Kidney tubule cell (primary cell): ENCODE measurements around the gene RBM27.
A peak's percentile ranks its signal among the peaks of the same experiment; 100 is the strongest.
"Not testable (repeated sequence)": the region's sequence is repeated elsewhere in the genome, so short reads cannot be mapped to it uniquely, and the experiment has no call there.

Experiments
- DNase-seq: peaks from one replicate; pipeline ENCODE4 v3.0.0-alpha.2; 2018; ENCODE audit warnings: low spot score

RBM27 gene

DNA sequence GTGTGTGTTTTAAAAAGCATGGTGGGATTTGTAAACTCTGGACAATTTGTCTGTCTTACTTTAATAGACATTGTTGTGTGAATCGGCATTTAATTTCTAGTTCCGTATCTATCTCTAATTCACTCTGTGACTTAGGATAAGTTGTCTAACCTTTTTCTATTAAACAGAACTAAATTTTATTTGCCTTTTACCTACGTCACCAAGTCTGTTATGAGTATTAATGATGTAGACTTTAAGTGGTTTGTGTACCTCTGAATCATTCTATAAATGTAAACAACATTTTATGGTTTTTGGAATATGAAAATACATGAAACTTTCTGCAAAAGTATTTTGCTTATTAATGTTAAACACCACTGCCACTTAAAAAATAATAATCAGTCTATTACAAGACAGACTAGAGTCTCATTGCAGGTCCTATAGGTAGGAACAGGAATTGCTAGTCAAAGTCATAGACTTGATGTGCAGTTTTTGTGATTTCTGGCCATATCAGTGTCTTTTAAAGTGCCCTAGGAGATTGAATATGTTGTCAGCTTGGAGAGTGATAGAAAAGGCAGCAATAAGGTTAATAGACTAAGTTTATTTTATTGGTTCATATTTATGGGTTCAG is 5.6 kb downstream of the RBM27 start:
- DNase-seq, result no peak

DNA sequence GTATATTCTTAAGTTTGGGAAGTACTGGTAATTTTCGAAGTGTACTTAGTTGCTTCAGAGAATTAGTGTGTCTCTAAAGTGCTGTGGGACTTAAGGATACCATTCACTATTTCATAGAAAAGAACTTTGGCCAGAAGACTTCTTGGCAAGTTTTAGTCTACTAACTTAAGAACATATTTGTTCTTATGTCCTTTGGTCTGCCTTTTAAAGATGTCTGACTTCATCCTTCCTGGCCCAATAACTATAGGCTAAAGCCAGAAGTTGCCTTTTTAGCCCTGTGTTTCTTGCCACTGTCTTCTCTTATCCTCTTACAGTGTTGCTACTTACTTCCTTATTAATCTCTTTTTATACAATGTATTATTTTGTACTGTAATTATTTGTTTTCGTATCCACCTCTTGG is 6.3 kb downstream of the RBM27 start:
- DNase-seq, result no peak

DNA sequence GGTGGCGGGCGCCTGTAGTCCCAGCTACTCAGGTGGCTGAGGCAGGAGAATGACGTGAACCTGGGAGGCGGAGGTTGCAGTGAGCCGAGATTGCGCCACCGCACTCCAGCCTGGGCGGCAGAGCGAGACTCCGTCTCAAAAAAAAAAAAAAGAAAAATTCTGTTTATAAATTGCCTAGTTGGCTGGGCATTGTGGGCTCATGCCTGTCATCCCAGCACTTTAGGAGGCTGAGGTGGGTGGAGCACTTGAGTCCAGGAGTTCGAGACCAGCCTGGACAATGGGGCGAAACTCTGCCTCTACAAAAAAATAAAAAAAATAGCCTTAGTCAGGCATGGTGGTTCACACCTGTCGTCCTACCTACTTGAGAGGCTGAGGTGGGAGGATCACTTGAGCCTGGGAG is 7.4 kb downstream of the RBM27 start:
- not testable (repeated sequence) for DNase-seq

DNA sequence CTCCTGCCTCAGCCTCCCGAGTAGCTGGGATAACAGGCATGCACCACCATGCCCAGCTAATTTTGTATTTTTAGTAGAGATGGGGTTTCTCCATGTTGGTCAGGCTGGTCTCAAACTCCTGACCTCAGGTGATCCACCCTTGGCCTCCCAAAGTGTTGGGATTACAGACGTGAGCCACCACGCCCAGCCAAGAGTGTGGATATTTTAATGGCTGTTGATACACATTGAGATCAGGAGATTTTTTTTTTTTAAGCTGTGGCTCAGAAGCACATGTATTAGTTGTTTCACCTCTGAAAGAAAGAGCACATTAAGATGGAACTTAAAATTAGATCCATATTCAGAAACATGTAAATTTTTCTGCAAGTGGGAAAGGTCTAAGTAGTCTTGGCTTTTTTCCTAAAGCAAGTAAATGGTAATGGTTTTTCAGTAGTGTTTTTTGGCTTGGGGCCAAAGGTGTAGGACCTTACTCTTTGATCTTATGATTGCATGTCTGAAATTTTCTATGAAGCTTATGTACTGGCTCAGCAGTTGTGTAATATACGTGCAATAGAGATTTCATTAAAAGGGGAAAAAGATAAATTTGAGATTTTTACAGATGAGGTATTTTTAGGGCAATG is 9.9 kb downstream of the RBM27 start:
- DNase-seq, result peak; percentile 23

DNA sequence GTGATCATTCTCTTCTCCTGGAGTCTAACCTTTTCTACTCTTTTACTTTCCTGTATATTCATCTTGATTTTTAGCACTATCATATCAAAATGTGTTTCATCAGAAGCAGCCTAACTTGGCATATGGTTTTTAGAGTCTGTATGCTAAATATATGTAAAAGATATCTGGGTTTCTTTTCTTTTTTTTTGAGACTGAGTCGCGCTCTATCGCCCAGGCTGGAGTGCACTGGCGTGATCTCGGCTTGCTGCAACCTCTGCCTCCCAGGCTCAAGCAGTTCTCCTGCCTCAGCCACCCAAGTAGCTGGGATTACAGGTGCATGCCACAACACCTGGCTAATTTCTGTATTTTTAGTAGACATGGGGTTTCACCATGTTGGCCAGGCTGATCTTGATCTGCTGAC is 11.5 kb downstream of the RBM27 start:
- peak; percentile 5 for DNase-seq

DNA sequence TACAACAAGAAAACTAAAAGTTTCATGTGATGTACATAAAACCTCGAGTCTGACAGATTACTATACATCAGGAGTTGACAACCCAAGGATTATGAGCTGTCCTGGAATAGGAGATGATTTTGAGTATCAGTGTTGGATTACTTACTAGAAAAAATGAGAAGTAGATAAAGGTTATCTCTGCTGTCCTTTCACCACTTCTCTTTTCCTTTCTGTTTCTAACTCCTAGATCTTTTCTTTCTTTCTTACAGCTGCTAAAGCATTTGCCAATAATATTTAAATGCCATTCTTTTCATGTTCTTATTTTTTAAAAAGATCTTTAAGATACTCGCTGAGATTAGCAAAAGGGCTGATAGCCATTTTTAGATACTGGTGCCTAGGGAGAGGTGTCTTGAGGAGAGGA is 14.8 kb downstream of the RBM27 start:
- no peak for DNase-seq

DNA sequence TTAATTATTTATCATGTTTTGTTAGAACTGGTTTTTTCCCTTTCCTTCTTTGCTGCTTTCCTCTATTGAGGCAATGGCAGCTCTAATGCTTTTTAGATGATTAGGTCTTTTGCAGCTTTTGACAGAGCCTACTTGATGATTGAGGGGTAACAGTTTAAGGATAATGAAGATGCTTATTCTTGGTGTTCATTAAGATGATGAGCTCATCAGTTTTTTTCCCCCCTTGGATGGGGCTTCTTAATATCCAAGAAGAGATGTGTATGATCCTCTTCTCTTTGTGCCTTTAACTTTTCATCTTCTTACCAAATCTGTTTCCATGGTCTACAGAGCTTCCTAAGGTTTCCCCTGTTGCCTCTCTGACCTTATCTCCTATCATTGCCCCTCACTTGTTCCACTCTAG is 15.8 kb downstream of the RBM27 start:
- no peak for DNase-seq

DNA sequence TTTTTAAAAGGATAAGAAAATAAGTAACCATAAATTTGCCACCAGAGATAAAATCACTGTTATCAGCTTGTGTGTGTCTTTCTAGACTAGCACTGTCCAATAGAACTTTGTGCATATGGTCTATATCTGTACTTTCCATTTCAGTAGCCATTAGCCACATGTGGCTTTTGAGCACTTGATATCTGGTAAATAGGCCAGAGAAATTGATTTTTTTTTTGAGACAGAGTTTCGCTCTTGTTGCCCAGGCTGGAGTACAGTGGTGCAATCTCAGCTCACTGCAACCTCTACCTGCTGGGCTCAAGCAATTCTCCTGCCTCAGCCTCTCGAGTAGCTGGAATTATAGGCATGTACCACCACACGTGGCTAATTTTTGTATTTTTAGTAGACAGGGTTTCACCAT is 17.8 kb downstream of the RBM27 start:
- DNase-seq, result no peak

DNA sequence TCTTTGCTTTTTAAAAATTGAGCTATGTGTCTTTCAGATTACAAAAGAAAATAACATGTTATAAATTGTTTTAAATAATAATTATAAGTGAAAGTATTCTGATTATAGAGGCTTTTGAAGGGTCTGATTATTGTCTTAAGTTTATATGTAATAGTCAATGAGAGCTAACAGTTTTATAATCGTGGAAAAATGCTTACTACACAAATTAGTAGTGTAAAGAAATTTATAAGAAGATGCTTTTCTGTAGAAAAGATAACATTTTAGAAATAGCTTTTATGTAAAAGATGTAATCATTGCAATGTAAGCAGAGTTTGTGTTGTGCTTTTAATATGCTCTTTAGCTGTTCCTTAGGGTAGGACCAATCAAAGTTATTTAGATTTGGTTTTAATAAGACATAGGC is 18.6 kb downstream of the RBM27 start:
- DNase-seq, result no peak

DNA sequence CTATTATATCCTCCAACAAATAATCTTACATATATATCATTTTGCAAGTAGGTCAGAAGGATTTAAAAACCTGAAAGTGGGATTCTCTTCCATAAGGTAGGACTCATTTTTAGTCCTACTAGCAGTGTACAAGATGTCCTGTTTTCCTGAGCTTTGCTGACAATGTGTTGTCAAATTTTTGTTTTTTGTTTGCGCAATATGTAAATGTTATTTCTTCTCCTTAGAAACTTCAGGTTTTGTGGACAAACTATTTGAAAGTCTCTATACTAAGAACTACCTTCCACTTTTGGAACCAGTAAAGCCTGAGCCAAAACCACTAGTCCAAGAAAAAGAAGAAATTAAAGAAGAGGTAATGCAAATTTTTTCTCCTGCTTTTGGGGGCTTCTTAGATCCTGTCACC is 19.8 kb downstream of the RBM27 start:
- no peak for DNase-seq

DNA sequence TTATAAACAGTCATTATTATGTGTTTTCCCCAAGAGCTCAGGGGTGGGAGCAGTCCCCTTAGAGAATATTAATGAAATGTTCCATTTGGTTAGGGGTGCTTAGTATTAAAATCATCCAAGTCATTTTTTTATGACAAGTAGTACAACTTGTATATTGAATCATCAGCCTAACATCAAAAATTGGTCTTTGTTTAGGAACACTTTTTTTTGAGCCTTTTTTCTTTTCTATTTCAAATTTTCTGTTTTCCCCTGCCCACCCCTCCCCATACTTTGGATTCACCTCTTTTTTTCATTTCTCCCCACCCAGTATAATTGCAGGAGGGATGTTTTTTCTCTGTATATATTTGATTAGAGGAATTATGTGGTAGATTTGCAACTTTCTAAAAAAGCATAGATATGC is 25.8 kb downstream of the RBM27 start:
- DNase-seq, result no peak

DNA sequence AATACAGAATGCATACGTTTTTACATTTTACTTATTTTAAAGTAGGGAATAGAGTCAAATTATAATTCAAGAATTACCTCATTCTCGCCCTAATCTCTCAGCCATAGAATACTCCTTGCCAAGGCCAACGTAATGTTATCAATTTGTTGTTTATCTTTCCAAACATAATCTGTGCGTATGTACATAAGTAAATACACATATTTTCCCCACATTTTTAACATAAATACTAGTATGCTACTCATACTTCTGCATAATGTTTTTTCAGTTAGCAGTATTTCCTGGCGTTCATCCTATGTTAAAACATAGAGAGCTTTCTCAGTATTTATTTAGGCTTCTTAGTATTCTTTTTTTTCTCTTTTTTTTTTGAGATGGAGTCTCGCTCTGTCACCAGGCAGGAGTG is 28.8 kb downstream of the RBM27 start:
- DNase-seq, result no peak

DNA sequence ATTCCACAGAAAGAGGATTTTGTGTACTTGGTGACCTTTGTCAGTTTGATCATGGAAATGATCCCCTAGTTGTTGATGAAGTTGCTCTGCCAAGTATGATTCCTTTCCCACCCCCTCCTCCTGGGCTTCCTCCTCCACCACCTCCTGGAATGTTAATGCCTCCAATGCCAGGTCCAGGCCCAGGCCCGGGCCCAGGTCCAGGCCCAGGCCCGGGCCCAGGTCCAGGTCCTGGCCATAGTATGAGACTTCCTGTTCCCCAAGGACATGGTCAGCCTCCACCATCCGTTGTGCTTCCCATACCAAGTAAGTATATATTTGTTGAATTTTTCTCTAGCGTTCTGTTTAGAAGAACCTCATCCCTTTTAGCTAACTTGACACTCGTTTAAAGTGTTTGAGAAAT is 30.0 kb downstream of the RBM27 start:
- DNase-seq, result no peak

DNA sequence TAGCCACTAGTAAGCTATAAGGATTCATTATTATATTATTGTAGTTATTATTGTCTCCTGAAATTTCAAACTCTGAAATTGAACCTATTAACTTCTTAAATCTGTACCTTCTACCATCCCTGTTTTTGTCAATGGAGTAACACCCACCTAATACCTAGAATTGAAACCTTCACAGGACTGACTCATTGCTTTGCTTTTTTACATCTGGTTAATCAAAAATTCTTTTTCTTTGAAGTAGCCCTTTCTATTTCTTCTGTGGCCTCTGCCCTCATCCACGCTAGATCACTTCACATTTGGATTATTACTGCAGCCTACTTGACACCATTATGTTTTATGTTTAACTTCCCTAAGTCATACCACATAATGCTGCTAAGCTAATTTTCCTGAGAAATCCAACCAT is 35.6 kb downstream of the RBM27 start:
- peak; percentile 9 for DNase-seq

DNA sequence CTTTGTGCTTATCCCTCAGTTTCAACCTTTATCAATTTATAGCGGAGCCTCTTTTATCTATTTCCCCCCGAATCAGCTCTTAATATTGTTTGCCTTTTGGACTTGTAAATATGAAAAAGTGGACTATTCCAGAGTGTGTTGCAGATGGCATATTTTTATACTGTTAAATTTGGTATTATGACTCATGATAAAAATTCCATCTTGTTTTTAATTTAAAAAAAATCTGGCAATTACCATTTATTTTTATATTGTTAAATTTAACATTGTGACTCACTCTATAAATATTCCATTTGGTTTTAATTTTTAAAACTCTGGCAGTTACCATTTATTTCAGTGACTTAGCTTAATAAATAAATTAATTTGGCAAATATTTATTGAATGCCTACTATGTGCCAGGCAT is 37.5 kb downstream of the RBM27 start:
- DNase-seq, result no peak

DNA sequence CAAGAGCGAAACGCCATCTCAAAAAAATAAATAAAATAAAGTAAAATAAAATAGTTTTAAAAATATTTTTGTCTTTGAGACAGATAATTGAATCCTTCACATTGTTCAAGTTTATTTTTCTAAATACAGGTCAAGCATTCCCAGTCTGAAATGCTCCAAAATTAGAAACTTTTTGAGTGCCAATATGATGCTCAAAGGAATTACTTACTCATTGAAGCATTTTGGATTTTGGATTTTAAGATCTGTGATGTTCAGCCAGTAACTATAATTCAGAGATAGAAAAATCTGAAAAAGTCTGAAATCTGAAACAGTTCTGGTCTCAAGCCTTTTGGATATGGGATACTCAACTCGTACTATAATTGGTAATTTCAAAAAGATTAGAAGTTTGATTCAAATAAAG is 39.8 kb downstream of the RBM27 start:
- no peak for DNase-seq

DNA sequence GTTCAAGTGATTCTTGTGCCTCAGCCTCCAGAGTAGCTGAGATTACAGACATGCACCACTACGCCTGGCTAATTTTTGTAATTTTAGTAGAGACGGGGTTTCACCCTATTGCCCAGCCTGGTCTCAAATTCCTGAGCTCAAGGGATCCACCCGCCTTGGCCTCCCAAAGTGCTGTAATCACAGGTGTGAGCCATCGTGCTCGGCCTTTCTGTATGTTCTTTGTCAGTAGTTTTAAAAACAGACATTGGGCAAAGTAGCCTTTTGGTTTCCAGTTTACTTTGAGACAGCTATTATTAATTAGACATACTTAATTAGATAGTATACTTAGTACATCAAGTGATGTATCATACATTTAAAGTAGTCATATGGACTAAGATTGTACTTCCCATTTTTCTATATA is 45.2 kb downstream of the RBM27 start:
- DNase-seq, result no peak

DNA sequence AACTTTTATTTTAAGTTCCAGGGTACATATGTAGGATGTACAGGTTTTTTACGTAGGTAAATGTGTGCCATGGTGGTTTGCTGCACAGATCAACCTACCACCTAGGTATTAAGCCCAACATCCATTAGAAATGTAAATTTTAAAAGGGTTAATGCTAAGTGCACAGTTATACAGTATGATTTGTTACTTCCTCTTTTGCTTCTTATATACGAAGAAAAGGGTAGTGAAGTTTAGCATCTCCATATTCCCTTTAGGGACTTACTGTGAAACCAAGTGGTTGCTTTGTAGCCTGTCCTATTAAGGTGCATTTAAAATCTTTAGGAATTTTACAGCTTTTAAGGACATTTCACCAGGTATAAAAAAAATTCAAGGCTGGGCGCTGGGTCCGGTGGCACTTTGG is 46.4 kb downstream of the RBM27 start:
- no peak for DNase-seq
